Pulmonary artery endothelial cell (primary cell): ENCODE results near the gene PIGM. TPM values are rescaled to one million over a fixed set of nuclear protein-coding genes. Genes with fewer than 3 reads are reported as not detected.

ENCODE experiments used
- DNase-seq: peaks from one replicate; pipeline ENCODE4 v3.0.0-alpha.2; 2011; ENCODE audit warnings: low read depth, low spot score
- total RNA-seq: library from RNA; depleted of rRNA; stranded (reverse); fragments of >200 nt; gene quantifications from 2 replicates; pipeline ENCODE4 v1.2.3, GENCODE V29; 2014

PIGM gene
- total RNA-seq, 1 donor from 2014 or later = 3.7 TPM

GRCh38 chr1:159989581-159989980 lies 42.2 kb downstream of the PIGM start:
- no peak for DNase-seq

- DNase-seq = no peak
Measured at GRCh38 chr1:159988006-159988405, 43.8 kb downstream of the PIGM start.

GRCh38 chr1:159987186-159987585 lies 44.6 kb downstream of the PIGM start:
- DNase-seq = no peak

GRCh38 chr1:159986531-159986930 lies 45.3 kb downstream of the PIGM start:
- no peak for DNase-seq

- no peak for DNase-seq
Measured at GRCh38 chr1:159986093-159986492, 45.7 kb downstream of the PIGM start.

GRCh38 chr1:159985473-159985872 lies 46.3 kb downstream of the PIGM start:
- DNase-seq = no peak

- DNase-seq = no peak
Measured at GRCh38 chr1:159983681-159984080, 48.1 kb downstream of the PIGM start.

- no peak for DNase-seq
Measured at GRCh38 chr1:159982280-159982679, 49.5 kb downstream of the PIGM start.

- no peak for DNase-seq
Measured at GRCh38 chr1:159981351-159982055, 50.3 kb downstream of the PIGM start.

- no peak for DNase-seq
Measured at GRCh38 chr1:159980786-159981185, 51.0 kb downstream of the PIGM start.

- no peak for DNase-seq
Measured at GRCh38 chr1:159980076-159980475, 51.7 kb downstream of the PIGM start.

GRCh38 chr1:159979257-159979656 lies 52.5 kb downstream of the PIGM start:
- DNase-seq = no peak

- DNase-seq = no peak
Measured at GRCh38 chr1:159978107-159978398, 53.7 kb downstream of the PIGM start.

GRCh38 chr1:159977364-159978106 lies 54.3 kb downstream of the PIGM start:
- no peak for DNase-seq

Other genes starting within 250 kb of the PIGM start
- 0.07 TPM in 1 of 2 replicates, not detected in the other for gene FCRL6, start 229.6 kb downstream of the PIGM start, total RNA-seq
- not detected in 2 replicates for gene SLAMF8, start 205.1 kb downstream of the PIGM start, total RNA-seq
- not detected in 2 replicates for gene VSIG8, start 169.3 kb downstream of the PIGM start, total RNA-seq
- 0.32 and 1.4 TPM in 2 replicates for gene CFAP45, start 131.8 kb downstream of the PIGM start, total RNA-seq
- 487 and 627 TPM in 2 replicates for gene TAGLN2, start 106.5 kb downstream of the PIGM start, total RNA-seq
- 0.04 TPM in 1 of 2 replicates, not detected in the other for gene IGSF9, start 86.4 kb downstream of the PIGM start, total RNA-seq
- gene SLAMF9, start 77.8 kb downstream of the PIGM start, total RNA-seq = not detected in 2 replicates
- gene KCNJ10, start 38.2 kb upstream of the PIGM start, total RNA-seq = not detected in 2 replicates
- not detected in 2 replicates for gene KCNJ9, start 49.5 kb upstream of the PIGM start, total RNA-seq
- gene IGSF8, start 66.6 kb upstream of the PIGM start, total RNA-seq = 9.6 and 13.4 TPM in 2 replicates
- gene ATP1A2, start 83.8 kb upstream of the PIGM start, total RNA-seq = not detected in 2 replicates
- not detected in 2 replicates for gene ATP1A4, start 119.6 kb upstream of the PIGM start, total RNA-seq
- gene CASQ1, start 158.6 kb upstream of the PIGM start, total RNA-seq = not detected in 2 replicates
- 75.1 and 145 TPM in 2 replicates for gene PEA15, start 173.4 kb upstream of the PIGM start, total RNA-seq
- gene DCAF8, start 230.6 kb upstream of the PIGM start, total RNA-seq = 88.1 and 91.4 TPM in 2 replicates